Posterior vena cava (tissue), 2 donors: Measurements from ENCODE around the gene MB21D2. TPM values are rescaled to one million over a fixed set of nuclear protein-coding genes. Genes with fewer than 3 reads are reported as not detected.
A peak's percentile ranks its signal among the peaks of the same experiment; 100 is the strongest.

Experiments
- DNase-seq: peaks from one replicate; pipeline ENCODE4 v3.0.0-alpha.2; 2020; ENCODE audit warnings: low spot score
- intact Hi-C, 2 donors: fragments of 100-400 bp; cut with DNase I; formaldehyde crosslinking; loops; one replicate each; pipeline versions ENCODE4 v1.14.1 to v1.14.2; 2022 to 2023
- total RNA-seq, 2 donors: library from RNA; stranded (reverse); fragmentation: NEBNext Ultra II Directional; extraction: Animal tissue kit (Norgen Biotek cat#: 25700); gene quantifications; one replicate each; pipeline ENCODE4 v1.2.1, GENCODE V29; 2021
- donor health status: DM: yes; HTN: yes; CAD: no.
- donor health status: DM: yes; HTN: yes; CAD: no.

The MB21D2 gene
- total RNA-seq, 2 donors from 2014 or later: 5.2 to 6.3 TPM

GRCh38 chr3:192902549-192902948 is 15.1 kb downstream of the MB21D2 start:
- intact Hi-C loops: no loop called here
- DNase-seq: no peak

GRCh38 chr3:192901435-192901834 is 16.2 kb downstream of the MB21D2 start:
- intact Hi-C loops: no loop called here
- DNase-seq: no peak

GRCh38 chr3:192899540-192899982 is 18.1 kb downstream of the MB21D2 start:
- intact Hi-C loops: no loop called here
- no peak for DNase-seq

- DNase-seq: no peak
- intact Hi-C loops: no loop called here
These were observed 20.7 kb downstream of the MB21D2 start for GRCh38 chr3:192897005-192897404.

- intact Hi-C loops: no loop called here
- no peak for DNase-seq
These were observed 21.4 kb downstream of the MB21D2 start for GRCh38 chr3:192896208-192896607.

- intact Hi-C loops: no loop called here
- no peak for DNase-seq
These were observed 23.0 kb downstream of the MB21D2 start for GRCh38 chr3:192894676-192895075.

- intact Hi-C loops: no loop called here
- peak; percentile 84 for DNase-seq
These were observed 24.5 kb downstream of the MB21D2 start for GRCh38 chr3:192892981-192893700.

- intact Hi-C loops: no loop called here
These were observed 27.0 kb downstream of the MB21D2 start for GRCh38 chr3:192890347-192891335.

GRCh38 chr3:192889679-192890078 is 28.0 kb downstream of the MB21D2 start:
- intact Hi-C loops: no loop called here
- DNase-seq: no peak

More at GRCh38 chr3:192890347-192891335, 27.0 kb downstream of the MB21D2 start:
- DNase-seq: no peak

GRCh38 chr3:192888190-192888589 is 29.5 kb downstream of the MB21D2 start:
- no peak for DNase-seq
- intact Hi-C loops: no loop called here

- DNase-seq: no peak
- intact Hi-C loops: no loop called here
These were observed 30.0 kb downstream of the MB21D2 start for GRCh38 chr3:192887701-192888100.

GRCh38 chr3:192887047-192887446 is 30.6 kb downstream of the MB21D2 start:
- no peak for DNase-seq
- intact Hi-C loops: no loop called here

- DNase-seq: no peak
- intact Hi-C loops: no loop called here
These were observed 32.6 kb downstream of the MB21D2 start for GRCh38 chr3:192884777-192885773.

- intact Hi-C loops: no loop called here
- no peak for DNase-seq
These were observed 34.1 kb downstream of the MB21D2 start for GRCh38 chr3:192883512-192883911.

GRCh38 chr3:192881159-192881786 is 36.4 kb downstream of the MB21D2 start:
- DNase-seq: no peak
- intact Hi-C loops: no loop called here

- intact Hi-C loops: no loop called here
- no peak for DNase-seq
These were observed 37.3 kb downstream of the MB21D2 start for GRCh38 chr3:192880313-192880712.

GRCh38 chr3:192879346-192880031 is 38.2 kb downstream of the MB21D2 start:
- DNase-seq: no peak
- intact Hi-C loops: no loop called here

- intact Hi-C loops: no loop called here
These were observed 41.6 kb downstream of the MB21D2 start for GRCh38 chr3:192875971-192876565.

More at GRCh38 chr3:192875971-192876565, 41.6 kb downstream of the MB21D2 start:
- no peak for DNase-seq
